Activated B cell treated with CpG ODN at 0.5 μM for 24 hours (primary cell): ENCODE measurements around the gene SLC9A3. TPM values are rescaled to one million over a fixed set of nuclear protein-coding genes. Genes with fewer than 3 reads are reported as not detected.

Experiments used
- ATAC-seq: fragments of 200-7000 bp; cut with Tn5 transposase; one replicate; pipeline ENCODE4 v1.10.0; 2021; ENCODE audit warnings: low read depth, mild to moderate bottlenecking, moderate library complexity
- CTCF ChIA-PET: fragments of 350-600 bp; sonication (Branson Sonifier 250); formaldehyde crosslinking; loops from one replicate; lab custom pipeline; 2021; ENCODE audit warnings: antibody characterized with exemption; lab: Charles Lee
- POLR2A ChIA-PET: fragments of 350-600 bp; sonication (Branson Sonifier 250); formaldehyde crosslinking; loops from one replicate; lab custom pipeline; 2021; ENCODE audit warnings: antibody characterized with exemption; lab: Charles Lee
- DNase-seq: peaks from one replicate; pipeline ENCODE4 v3.0.0; 2022
- H3K27ac Mint-ChIP-seq: one replicate; pipeline ENCODE4 v1.8.0; 2020; ENCODE audit warnings: mixed read lengths
- H3K27me3 Mint-ChIP-seq: one replicate; pipeline ENCODE4 v1.8.0; 2021; ENCODE audit warnings: mixed read lengths
- H3K36me3 Mint-ChIP-seq: one replicate; pipeline ENCODE4 v1.8.0; 2021; ENCODE audit warnings: low read depth, mixed read lengths
- H3K4me1 Mint-ChIP-seq: one replicate; pipeline ENCODE4 v1.8.0; 2021; ENCODE audit warnings: mixed read lengths
- H3K4me3 Mint-ChIP-seq: one replicate; pipeline ENCODE4 v1.8.0; 2020; ENCODE audit warnings: mild to moderate bottlenecking, mixed read lengths
- H3K9me3 Mint-ChIP-seq: one replicate; pipeline ENCODE4 v1.8.0; 2020; ENCODE audit warnings: mixed read lengths
- intact Hi-C: fragments of 100-400 bp; cut with micrococcal nuclease; formaldehyde crosslinking; loops from one replicate; pipeline ENCODE4 v1.15.1; 2024
- total RNA-seq: library from RNA; stranded (reverse); gene quantifications from 2 replicates; pipeline ENCODE4 v1.2.3, GENCODE V29; 2022
- TF ChIP-seq, protein P1 (sequence below): fragments of 200-600 bp; IDR thresholded peaks from one replicate; pipeline ENCODE4 v1.8.0; 2022; ENCODE audit warnings: antibody characterized with exemption, mild to moderate bottlenecking

SLC9A3 gene
- total RNA-seq, 1 donor from 2014 or later: 0.20 TPM

GRCh38 chr5:523441-524222 is 617 bp downstream of the SLC9A3 start:
- H3K27ac Mint-ChIP-seq: no peak overlapping the region
- ChIA-PET CTCF (no interaction called here), POLR2A (no interaction called here)
- intact Hi-C loops: no loop called here
- H3K9me3 Mint-ChIP-seq: no peaks in the 10 kb centered on the region
- no peak for DNase-seq
- peaks cover 57% of the 10 kb centered on the region for H3K27me3 Mint-ChIP-seq
- peaks cover 32% of the 10 kb centered on the region for H3K4me1 Mint-ChIP-seq
- ATAC-seq: no peak
- no peaks in the 10 kb centered on the region for H3K36me3 Mint-ChIP-seq
- TF ChIP-seq, protein P1, sequence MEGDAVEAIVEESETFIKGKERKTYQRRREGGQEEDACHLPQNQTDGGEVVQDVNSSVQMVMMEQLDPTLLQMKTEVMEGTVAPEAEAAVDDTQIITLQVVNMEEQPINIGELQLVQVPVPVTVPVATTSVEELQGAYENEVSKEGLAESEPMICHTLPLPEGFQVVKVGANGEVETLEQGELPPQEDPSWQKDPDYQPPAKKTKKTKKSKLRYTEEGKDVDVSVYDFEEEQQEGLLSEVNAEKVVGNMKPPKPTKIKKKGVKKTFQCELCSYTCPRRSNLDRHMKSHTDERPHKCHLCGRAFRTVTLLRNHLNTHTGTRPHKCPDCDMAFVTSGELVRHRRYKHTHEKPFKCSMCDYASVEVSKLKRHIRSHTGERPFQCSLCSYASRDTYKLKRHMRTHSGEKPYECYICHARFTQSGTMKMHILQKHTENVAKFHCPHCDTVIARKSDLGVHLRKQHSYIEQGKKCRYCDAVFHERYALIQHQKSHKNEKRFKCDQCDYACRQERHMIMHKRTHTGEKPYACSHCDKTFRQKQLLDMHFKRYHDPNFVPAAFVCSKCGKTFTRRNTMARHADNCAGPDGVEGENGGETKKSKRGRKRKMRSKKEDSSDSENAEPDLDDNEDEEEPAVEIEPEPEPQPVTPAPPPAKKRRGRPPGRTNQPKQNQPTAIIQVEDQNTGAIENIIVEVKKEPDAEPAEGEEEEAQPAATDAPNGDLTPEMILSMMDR: no peak
- H3K4me3 Mint-ChIP-seq: peak overlapping the region; percentile 24

DNA sequence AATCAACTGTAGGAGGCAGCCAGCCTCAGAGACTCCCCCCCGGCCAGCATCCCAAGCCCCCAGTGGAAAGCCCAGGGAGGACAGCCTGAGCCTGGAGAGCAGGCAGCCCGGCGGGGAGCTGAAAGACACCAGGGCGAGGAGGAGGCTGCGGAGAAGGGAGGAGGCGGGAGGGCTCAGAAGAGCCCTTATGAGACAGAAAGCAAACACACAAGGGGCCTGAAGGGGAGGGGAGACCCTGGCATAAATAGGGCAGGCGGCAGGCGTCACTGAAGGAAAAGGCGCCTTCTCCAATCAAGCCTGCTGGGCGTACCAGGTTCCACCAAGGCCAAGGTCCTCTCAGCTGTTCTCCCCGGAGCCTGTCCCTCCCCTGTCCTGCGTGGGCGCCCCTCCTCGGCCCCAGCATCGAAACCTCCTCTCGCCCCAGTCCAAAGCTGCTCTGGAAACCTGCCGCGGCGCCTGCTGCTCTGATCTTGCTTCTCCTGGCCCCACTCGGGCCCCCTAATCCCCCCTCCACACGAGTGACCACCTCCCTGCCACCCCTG is 1.3 kb downstream of the SLC9A3 start:
- DNase-seq (no peak), ATAC-seq (no peak)
- ChIA-PET CTCF (no interaction called here), POLR2A (no interaction called here)
- Mint-ChIP-seq H3K4me1 (peaks cover 32% of the 10 kb centered on the region), H3K27me3 (peaks cover 58% of the 10 kb centered on the region), H3K4me3 (no peak overlapping the region), H3K36me3 (no peaks in the 10 kb centered on the region), H3K9me3 (no peaks in the 10 kb centered on the region), H3K27ac (no peak overlapping the region)
- TF ChIP-seq, protein P1: no peak
- intact Hi-C loops: no loop called here

GRCh38 chr5:522116-522515 is 2.1 kb downstream of the SLC9A3 start:
- H3K36me3 Mint-ChIP-seq: no peaks in the 10 kb centered on the region
- peaks cover 25% of the 10 kb centered on the region for H3K4me1 Mint-ChIP-seq
- no peak for DNase-seq
- intact Hi-C loops: no loop called here
- no peak overlapping the region for H3K27ac Mint-ChIP-seq
- no peaks in the 10 kb centered on the region for H3K9me3 Mint-ChIP-seq
- H3K4me3 Mint-ChIP-seq: no peak overlapping the region
- peaks cover 60% of the 10 kb centered on the region for H3K27me3 Mint-ChIP-seq
- no peak for ATAC-seq
- TF ChIP-seq, protein P1: no peak
- CTCF ChIA-PET: no interaction called here
- POLR2A ChIA-PET: no interaction called here

- Mint-ChIP-seq H3K9me3 (no peaks in the 10 kb centered on the region), H3K27me3 (peaks cover 60% of the 10 kb centered on the region), H3K27ac (no peak overlapping the region), H3K4me3 (no peak overlapping the region), H3K36me3 (no peaks in the 10 kb centered on the region), H3K4me1 (peaks cover 21% of the 10 kb centered on the region)
- intact Hi-C loops: no loop called here
- ChIA-PET CTCF (no interaction called here), POLR2A (no interaction called here)
- ATAC-seq (no peak), DNase-seq (no peak)
- TF ChIP-seq, protein P1: no peak
Observed at GRCh38 chr5:521680-522079, 2.6 kb downstream of the SLC9A3 start.

GRCh38 chr5:520850-521226 is 3.4 kb downstream of the SLC9A3 start:
- Mint-ChIP-seq H3K36me3 (no peaks in the 10 kb centered on the region), H3K27me3 (peaks cover 57% of the 10 kb centered on the region)

More at GRCh38 chr5:520850-521226, 3.4 kb downstream of the SLC9A3 start:
- intact Hi-C loops: no loop called here
- Mint-ChIP-seq H3K4me1 (peaks cover 18% of the 10 kb centered on the region), H3K4me3 (no peak overlapping the region), H3K27ac (no peak overlapping the region), H3K9me3 (no peaks in the 10 kb centered on the region)
- ChIA-PET CTCF (no interaction called here), POLR2A (no interaction called here)
- TF ChIP-seq, protein P1: no peak
- ATAC-seq (no peak), DNase-seq (no peak)
